ENCODE measurements around the gene RCBTB2.

The RCBTB2 gene

GRCh38 chr13:48561466-48562235, 28.8 kb upstream of the RCBTB2 start:
- no peak overlapping the region for H2AK5ac ChIP-seq (ENCODE audit: low read depth, low read length)
- no peak overlapping the region for H3K4me2 ChIP-seq (ENCODE audit: insufficient read depth, low read length, poor library complexity, severe bottlenecking)
- H3K4me1 ChIP-seq (ENCODE audit: control insufficient read depth in 2 of 2, insufficient read depth in 1 of 2, low read depth in 1 of 2, low read length in 2 of 2): no peaks in the 10 kb centered on the region
- H2BK120ac ChIP-seq (ENCODE audit: low read depth, low read length): no peak overlapping the region
- no peak overlapping the region for H3K4me3 ChIP-seq (ENCODE audit: low read length in 2 of 2)
- H3K23ac ChIP-seq (ENCODE audit: low read depth, low read length, poor library complexity): no peak overlapping the region
- H2BK12ac ChIP-seq (ENCODE audit: low read length): no peak overlapping the region
- no CpG with 5 or more reads among the region's 1 CpG for WGBS, 2 donors (ENCODE audit: extremely low coverage in 2 of 2, insufficient read length in 2 of 2, insufficient replicate concordance in 1 of 2)
- H3K4ac ChIP-seq (ENCODE audit: low read length): no peak overlapping the region
- no peak overlapping the region for H3K27ac ChIP-seq (replicated peaks; ENCODE audit: low read length)
- no peaks in the 10 kb centered on the region for H3K36me3 ChIP-seq (replicated peaks in 1 of 2; ENCODE audit: control insufficient read depth in 2 of 2, insufficient read depth in 2 of 2, low read length in 2 of 2)
- H3K9ac ChIP-seq (ENCODE audit: low read depth, low read length, poor library complexity): no peak overlapping the region
- H3K18ac ChIP-seq (ENCODE audit: low read length): no peak overlapping the region
- H2BK15ac ChIP-seq (ENCODE audit: low read length): no peak overlapping the region
- no peak overlapping the region for H4K91ac ChIP-seq (ENCODE audit: low read depth, low read length, poor library complexity)
- H3K79me1 ChIP-seq (ENCODE audit: low read depth, low read length): no peaks in the 10 kb centered on the region
- no peak overlapping the region for H2AFZ ChIP-seq (ENCODE audit: low read length)
- H3K9me3 ChIP-seq (replicated peaks in 1 of 2; ENCODE audit: control insufficient read depth in 2 of 2, insufficient read depth in 1 of 2, low read depth in 1 of 2, low read length in 2 of 2): no peaks in the 10 kb centered on the region
- no peak overlapping the region for H2BK5ac ChIP-seq (ENCODE audit: low read length)
- H3K27me3 ChIP-seq (ENCODE audit: control insufficient read depth in 3 of 3, insufficient read depth in 3 of 3, low read depth in 1 of 3, low read length in 3 of 3): no peaks in the 10 kb centered on the region
- DNase-seq (ENCODE audit: low spot score): no peak
- no peak overlapping the region for H4K8ac ChIP-seq (ENCODE audit: low read depth, low read length)
- H3K14ac ChIP-seq (ENCODE audit: low read length): no peak overlapping the region

- H3K4me2 ChIP-seq (ENCODE audit: insufficient read depth, low read length, poor library complexity, severe bottlenecking): no peak overlapping the region
- H3K9ac ChIP-seq (ENCODE audit: low read depth, low read length, poor library complexity): no peak overlapping the region
- H3K4ac ChIP-seq (ENCODE audit: low read length): no peak overlapping the region
- no peaks in the 10 kb centered on the region for H3K79me1 ChIP-seq (ENCODE audit: low read depth, low read length)
- no peak overlapping the region for H3K27ac ChIP-seq (replicated peaks; ENCODE audit: low read length)
- H2BK12ac ChIP-seq (ENCODE audit: low read length): no peak overlapping the region
- no peak overlapping the region for H2BK120ac ChIP-seq (ENCODE audit: low read depth, low read length)
- H3K23ac ChIP-seq (ENCODE audit: low read depth, low read length, poor library complexity): no peak overlapping the region
- no peaks in the 10 kb centered on the region for H3K4me1 ChIP-seq (ENCODE audit: control insufficient read depth in 2 of 2, insufficient read depth in 1 of 2, low read depth in 1 of 2, low read length in 2 of 2)
- WGBS, 2 donors (ENCODE audit: extremely low coverage in 2 of 2, insufficient read length in 2 of 2, insufficient replicate concordance in 1 of 2): no CpG with 5 or more reads among the region's 9 CpGs
- H3K9me3 ChIP-seq (replicated peaks in 1 of 2; ENCODE audit: control insufficient read depth in 2 of 2, insufficient read depth in 1 of 2, low read depth in 1 of 2, low read length in 2 of 2): no peaks in the 10 kb centered on the region
- no peak overlapping the region for H4K91ac ChIP-seq (ENCODE audit: low read depth, low read length, poor library complexity)
- H3K36me3 ChIP-seq (replicated peaks in 1 of 2; ENCODE audit: control insufficient read depth in 2 of 2, insufficient read depth in 2 of 2, low read length in 2 of 2): no peaks in the 10 kb centered on the region
- no peak overlapping the region for H3K4me3 ChIP-seq (ENCODE audit: low read length in 2 of 2)
- no peak overlapping the region for H3K14ac ChIP-seq (ENCODE audit: low read length)
- no peak overlapping the region for H2BK15ac ChIP-seq (ENCODE audit: low read length)
- no peak overlapping the region for H2AK5ac ChIP-seq (ENCODE audit: low read depth, low read length)
- H3K18ac ChIP-seq (ENCODE audit: low read length): no peak overlapping the region
- no peak overlapping the region for H4K8ac ChIP-seq (ENCODE audit: low read depth, low read length)
- H3K27me3 ChIP-seq (ENCODE audit: control insufficient read depth in 3 of 3, insufficient read depth in 3 of 3, low read depth in 1 of 3, low read length in 3 of 3): no peaks in the 10 kb centered on the region
- H2AFZ ChIP-seq (ENCODE audit: low read length): no peak overlapping the region
- DNase-seq (ENCODE audit: low spot score): no peak
- H2BK5ac ChIP-seq (ENCODE audit: low read length): no peak overlapping the region
Observed at GRCh38 chr13:48560657-48561337, 27.9 kb upstream of the RCBTB2 start.

GRCh38 chr13:48559638-48560320, 26.9 kb upstream of the RCBTB2 start:
- Histone ChIP-seq H3K36me3 (replicated peaks in 1 of 2; ENCODE audit: control insufficient read depth in 2 of 2, insufficient read depth in 2 of 2, low read length in 2 of 2) (no peaks in the 10 kb centered on the region), H3K18ac (ENCODE audit: low read length) (no peak overlapping the region), H3K14ac (ENCODE audit: low read length) (no peak overlapping the region), H2BK120ac (ENCODE audit: low read depth, low read length) (no peak overlapping the region), H3K4me3 (ENCODE audit: low read length in 2 of 2) (no peak overlapping the region), H3K79me1 (ENCODE audit: low read depth, low read length) (no peaks in the 10 kb centered on the region), H2BK12ac (ENCODE audit: low read length) (no peak overlapping the region), H3K27ac (replicated peaks; ENCODE audit: low read length) (no peak overlapping the region), H3K4me1 (ENCODE audit: control insufficient read depth in 2 of 2, insufficient read depth in 1 of 2, low read depth in 1 of 2, low read length in 2 of 2) (no peaks in the 10 kb centered on the region), H4K8ac (ENCODE audit: low read depth, low read length) (no peak overlapping the region), H3K27me3 (ENCODE audit: control insufficient read depth in 3 of 3, insufficient read depth in 3 of 3, low read depth in 1 of 3, low read length in 3 of 3) (no peaks in the 10 kb centered on the region), H3K23ac (ENCODE audit: low read depth, low read length, poor library complexity) (no peak overlapping the region), H2AFZ (ENCODE audit: low read length) (no peak overlapping the region), H2AK5ac (ENCODE audit: low read depth, low read length) (no peak overlapping the region), H2BK15ac (ENCODE audit: low read length) (no peak overlapping the region), H3K9ac (ENCODE audit: low read depth, low read length, poor library complexity) (no peak overlapping the region), H3K4ac (ENCODE audit: low read length) (no peak overlapping the region), H4K91ac (ENCODE audit: low read depth, low read length, poor library complexity) (no peak overlapping the region), H3K4me2 (ENCODE audit: insufficient read depth, low read length, poor library complexity, severe bottlenecking) (no peak overlapping the region), H3K9me3 (replicated peaks in 1 of 2; ENCODE audit: control insufficient read depth in 2 of 2, insufficient read depth in 1 of 2, low read depth in 1 of 2, low read length in 2 of 2) (no peaks in the 10 kb centered on the region), H2BK5ac (ENCODE audit: low read length) (no peak overlapping the region)
- WGBS, 2 donors (ENCODE audit: extremely low coverage in 2 of 2, insufficient read length in 2 of 2, insufficient replicate concordance in 1 of 2): no CpG with 5 or more reads among the region's 5 CpGs
- DNase-seq (ENCODE audit: low spot score): no peak

- H2BK15ac ChIP-seq (ENCODE audit: low read length): no peak overlapping the region
- peaks cover under 1% of the 10 kb centered on the region in 2 donors for H3K9me3 ChIP-seq (replicated peaks in 1 of 2; ENCODE audit: control insufficient read depth in 2 of 2, insufficient read depth in 1 of 2, low read depth in 1 of 2, low read length in 2 of 2)
- no peak overlapping the region for H2BK120ac ChIP-seq (ENCODE audit: low read depth, low read length)
- peaks cover 0 to under 1% of the 10 kb centered on the region in 2 donors for H3K36me3 ChIP-seq (replicated peaks in 1 of 2; ENCODE audit: control insufficient read depth in 2 of 2, insufficient read depth in 2 of 2, low read length in 2 of 2)
- H3K23ac ChIP-seq (ENCODE audit: low read depth, low read length, poor library complexity): no peak overlapping the region
- H3K4me3 ChIP-seq (ENCODE audit: low read length in 2 of 2): no peak overlapping the region
- H2AK5ac ChIP-seq (ENCODE audit: low read depth, low read length): no peak overlapping the region
- no peak overlapping the region for H4K8ac ChIP-seq (ENCODE audit: low read depth, low read length)
- H3K4me1 ChIP-seq (ENCODE audit: control insufficient read depth in 2 of 2, insufficient read depth in 1 of 2, low read depth in 1 of 2, low read length in 2 of 2): no peaks in the 10 kb centered on the region
- no peak overlapping the region for H3K18ac ChIP-seq (ENCODE audit: low read length)
- no peak overlapping the region for H2BK5ac ChIP-seq (ENCODE audit: low read length)
- H3K4ac ChIP-seq (ENCODE audit: low read length): no peak overlapping the region
- no peak for DNase-seq (ENCODE audit: low spot score)
- WGBS, 2 donors (ENCODE audit: extremely low coverage in 2 of 2, insufficient read length in 2 of 2, insufficient replicate concordance in 1 of 2): no CpG with 5 or more reads among the region's 2 CpGs
- no peak overlapping the region for H3K9ac ChIP-seq (ENCODE audit: low read depth, low read length, poor library complexity)
- no peak overlapping the region for H3K14ac ChIP-seq (ENCODE audit: low read length)
- no peak overlapping the region for H3K27ac ChIP-seq (replicated peaks; ENCODE audit: low read length)
- H3K4me2 ChIP-seq (ENCODE audit: insufficient read depth, low read length, poor library complexity, severe bottlenecking): no peak overlapping the region
- no peaks in the 10 kb centered on the region for H3K79me1 ChIP-seq (ENCODE audit: low read depth, low read length)
- H2BK12ac ChIP-seq (ENCODE audit: low read length): no peak overlapping the region
- H3K27me3 ChIP-seq (ENCODE audit: control insufficient read depth in 3 of 3, insufficient read depth in 3 of 3, low read depth in 1 of 3, low read length in 3 of 3): no peaks in the 10 kb centered on the region
- H2AFZ ChIP-seq (ENCODE audit: low read length): no peak overlapping the region
- H4K91ac ChIP-seq (ENCODE audit: low read depth, low read length, poor library complexity): no peak overlapping the region
Observed at GRCh38 chr13:48556817-48557216, 23.9 kb upstream of the RCBTB2 start.

All from neuronal stem cell (in vitro differentiated cells).